T-helper 9 cell (primary cell): Measurements from ENCODE around the gene MTMR10.

Experiments
- DNase-seq: peaks from one replicate; pipeline ENCODE4 v3.0.0-alpha.2; 2020

Gene MTMR10

DNA sequence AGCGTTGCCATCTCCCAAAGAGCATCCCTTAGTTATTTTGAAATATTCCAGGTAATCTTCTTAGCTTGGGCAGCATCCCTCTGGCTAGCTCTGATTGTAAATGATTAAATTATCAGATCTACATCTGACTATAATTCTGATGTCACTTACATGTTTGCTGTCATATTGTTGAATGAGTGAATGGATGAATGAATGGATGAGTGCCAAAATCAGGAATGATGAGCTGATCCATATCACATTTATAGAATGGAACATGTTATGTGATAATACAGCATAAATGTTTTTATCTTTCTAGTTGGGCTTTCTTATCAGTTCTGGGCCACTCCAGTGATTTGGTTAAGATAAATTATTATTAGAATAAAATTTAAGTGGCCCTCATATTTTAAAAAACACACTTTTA lies 73.8 kb downstream of the MTMR10 start:
- DNase-seq = no peak

DNA sequence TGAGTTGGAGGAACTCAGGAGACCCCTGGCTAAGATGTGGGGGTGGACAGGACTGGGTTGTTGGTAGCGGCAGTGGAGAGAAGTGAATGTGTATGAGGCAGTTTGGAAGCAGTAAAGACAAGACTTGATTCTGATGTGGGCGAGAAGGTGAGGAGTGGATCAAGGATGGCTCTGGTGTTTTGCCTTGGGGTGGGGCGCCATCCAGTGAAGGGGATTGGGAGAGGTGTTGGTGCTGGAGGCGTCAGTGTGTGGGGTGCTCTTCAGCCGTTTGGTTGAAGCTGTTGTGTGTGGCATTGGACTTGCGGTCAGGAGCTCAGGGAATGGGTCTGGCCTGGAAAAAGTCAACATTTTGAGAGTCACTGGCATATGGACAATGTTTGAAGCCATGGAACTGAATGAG lies 74.4 kb downstream of the MTMR10 start:
- no peak for DNase-seq

DNA sequence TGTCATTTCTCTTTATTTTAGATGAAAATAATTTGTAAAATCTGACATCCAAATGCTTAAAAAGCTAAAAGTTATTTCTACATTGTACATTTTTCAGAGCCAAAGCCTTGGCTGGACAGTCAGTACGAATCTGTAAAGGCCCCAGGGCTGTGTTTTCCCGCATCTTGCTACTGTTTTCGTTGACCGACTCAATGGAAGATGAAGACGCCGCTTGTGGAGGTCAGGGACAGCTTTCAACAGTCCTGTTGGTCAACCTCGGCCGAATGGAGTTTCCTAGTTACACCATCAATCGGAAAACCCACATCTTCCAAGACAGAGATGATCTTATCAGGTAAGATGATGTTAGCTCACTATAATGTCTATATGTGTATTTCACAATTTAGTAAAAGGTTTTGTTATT lies 77.7 kb downstream of the MTMR10 start:
- no peak for DNase-seq

DNA sequence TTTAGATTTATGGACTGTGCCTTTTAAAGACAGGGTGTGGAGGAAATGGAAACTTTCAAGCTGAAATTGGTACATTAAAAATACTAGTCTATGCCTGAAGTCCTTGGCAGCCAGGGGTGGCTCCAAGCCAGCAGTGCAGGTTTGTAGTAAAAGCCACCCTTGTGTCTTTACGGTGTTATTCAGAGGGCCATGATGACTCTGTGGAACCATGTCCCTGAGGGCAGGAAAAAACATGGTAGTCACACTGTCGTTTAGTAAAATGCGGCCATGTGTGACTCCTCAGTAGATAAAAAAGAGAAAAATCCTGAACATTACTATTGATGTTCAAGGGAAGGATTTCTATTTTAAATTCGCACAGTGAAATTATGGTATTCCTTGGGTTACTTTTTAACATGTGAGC lies 85.1 kb downstream of the MTMR10 start:
- no peak for DNase-seq

DNA sequence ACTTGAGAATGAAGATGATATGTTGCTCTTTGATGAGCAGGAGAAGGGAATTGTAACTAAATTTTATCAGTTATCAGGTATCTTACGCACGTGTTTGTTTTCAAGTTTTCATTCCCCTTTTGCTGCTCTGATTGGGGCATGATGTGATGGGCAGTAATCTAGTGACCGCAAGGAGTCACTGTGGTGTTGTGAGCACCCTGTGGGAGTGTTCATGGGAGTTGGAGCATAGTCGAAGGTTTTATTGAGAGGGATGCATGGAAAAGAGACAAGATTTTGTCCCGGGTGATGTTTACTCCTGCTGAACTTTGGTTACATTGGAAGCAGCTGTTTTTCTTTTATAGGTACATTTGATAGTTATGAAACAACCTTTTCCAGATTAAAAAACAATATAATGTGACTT lies 85.6 kb downstream of the MTMR10 start:
- DNase-seq = no peak

DNA sequence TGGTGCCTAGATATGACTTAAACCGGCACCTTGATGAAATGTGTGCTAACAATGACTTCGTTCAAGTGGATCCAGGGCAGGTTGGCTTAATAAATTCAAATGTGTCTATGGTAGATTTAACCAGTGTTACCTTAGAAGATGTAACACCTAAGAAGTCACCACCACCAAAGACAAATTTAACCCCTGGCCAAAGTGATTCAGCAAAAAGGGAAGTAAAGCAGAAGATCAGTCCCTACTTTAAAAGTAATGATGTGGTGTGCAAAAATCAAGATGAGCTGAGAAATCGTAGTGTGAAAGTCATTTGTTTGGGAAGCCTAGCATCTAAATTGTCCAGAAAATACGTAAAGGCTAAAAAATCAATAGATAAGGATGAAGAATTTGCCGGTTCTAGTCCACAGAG lies 86.6 kb downstream of the MTMR10 start:
- no peak for DNase-seq

DNA sequence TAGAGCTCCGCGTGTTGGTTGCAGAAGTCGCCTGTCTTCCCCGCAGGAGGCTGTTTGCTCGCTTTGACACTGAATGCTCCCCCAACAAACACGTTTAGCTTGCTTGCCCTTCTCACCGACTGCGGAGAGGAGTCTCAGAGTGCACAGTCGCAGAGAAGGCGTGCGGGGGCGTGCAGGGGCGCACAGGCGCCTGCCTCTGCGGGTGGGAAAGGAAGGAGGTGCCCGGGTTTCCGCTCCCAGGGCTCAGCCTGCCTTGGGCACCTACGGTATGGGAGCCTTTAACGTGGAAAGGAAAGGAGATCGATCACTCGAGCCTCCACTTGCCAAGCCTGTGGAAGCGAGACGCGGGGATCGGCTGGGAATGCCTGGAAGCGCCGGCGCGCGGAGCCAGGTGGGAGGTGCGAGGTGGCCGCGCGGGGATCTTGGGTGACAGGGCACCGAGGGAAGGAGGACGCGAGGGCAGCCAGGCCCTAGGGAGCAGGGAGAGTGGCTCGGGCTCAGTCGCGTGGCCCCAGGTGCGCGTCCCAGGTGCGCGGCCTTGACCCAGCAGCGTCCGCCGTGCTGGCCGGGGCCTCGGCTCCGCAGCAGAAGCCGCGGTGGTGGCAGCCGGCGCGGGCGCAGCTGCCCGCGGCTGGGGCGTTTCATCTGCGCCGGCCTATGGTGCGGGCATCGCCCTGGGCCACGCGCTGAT lies 87.8 kb downstream of the MTMR10 start, which contains the start of gene FAN1:
Gene FAN1 (plus strand): TSS at position 419 of the 691 bp plus-strand sequence. CDS start 749 bp downstream, outside the sequence.
- DNase-seq = peak; percentile 65

DNA sequence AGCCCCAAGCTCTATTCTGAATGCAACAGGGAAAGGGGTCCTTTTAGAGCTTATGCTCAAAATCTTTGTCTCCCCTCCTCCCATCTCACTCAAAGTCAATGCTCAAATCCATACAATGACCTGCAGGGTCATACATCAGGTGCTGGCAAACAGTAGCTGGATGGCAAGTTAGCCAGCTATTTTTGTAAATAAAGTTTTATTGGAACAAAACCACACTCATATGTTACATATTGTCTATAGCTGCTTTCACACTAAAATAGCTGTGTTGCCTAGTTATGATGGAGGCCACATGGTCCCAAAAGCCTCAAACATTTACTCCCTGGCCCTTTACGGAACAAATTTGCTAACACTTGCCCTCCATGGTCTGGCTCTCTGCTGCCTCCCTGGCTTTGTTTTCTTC lies 89.5 kb downstream of the MTMR10 start:
- no peak for DNase-seq

DNA sequence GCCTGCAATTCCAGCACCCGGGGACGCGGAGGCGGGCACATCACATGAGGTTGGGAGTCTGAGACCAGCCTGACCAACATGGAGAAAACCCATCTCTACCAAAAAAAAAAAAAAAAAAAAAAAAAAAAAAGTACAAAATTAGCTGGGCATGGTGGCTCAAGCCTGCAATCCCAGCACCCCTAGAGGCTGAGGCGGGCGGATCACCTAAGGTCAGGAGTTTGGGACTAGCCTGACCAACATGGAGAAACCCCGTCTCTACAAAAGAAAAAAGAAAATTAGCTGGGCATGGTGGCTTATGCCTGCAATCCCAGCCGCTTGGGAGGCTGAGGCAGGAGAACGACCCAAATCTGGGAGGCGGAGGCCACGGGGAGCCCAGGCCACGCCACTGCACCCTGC lies 95.2 kb downstream of the MTMR10 start:
- DNase-seq = no peak

DNA sequence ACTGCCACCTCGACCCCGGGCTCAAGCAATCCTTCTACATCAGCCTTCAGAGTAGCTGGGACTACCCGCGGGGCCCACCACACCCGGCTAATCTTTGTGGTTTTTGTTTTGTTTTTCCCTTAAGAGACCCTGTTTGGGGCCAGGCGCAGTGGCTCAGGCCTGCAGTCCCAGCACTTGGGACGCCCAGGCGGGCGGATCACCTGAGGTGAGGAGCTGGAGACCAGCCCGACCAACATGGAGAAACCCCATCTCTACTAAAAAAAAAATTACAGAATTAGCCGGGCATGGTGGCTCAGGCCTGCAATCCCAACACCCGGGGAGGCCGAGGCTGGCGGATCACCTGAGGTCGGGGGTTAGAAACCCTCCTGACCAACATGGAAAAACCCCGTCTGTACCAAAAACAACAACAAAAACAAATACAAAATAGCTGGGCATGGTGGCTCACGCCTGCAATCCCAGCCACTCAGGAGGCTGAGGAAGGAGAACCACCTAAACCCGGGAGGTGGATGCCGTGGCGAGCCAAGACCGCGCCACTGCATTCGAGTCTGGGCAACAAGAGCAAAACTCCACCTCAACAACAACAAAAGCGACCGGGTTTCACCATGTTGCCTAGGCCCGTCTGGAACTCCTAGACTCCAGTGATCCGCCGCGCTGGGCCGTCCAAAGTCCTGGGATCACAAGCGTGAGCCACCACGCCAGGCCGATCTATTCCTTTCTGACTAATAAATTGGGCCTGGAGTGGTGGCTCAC lies 95.8 kb downstream of the MTMR10 start:
- DNase-seq = no peak

DNA sequence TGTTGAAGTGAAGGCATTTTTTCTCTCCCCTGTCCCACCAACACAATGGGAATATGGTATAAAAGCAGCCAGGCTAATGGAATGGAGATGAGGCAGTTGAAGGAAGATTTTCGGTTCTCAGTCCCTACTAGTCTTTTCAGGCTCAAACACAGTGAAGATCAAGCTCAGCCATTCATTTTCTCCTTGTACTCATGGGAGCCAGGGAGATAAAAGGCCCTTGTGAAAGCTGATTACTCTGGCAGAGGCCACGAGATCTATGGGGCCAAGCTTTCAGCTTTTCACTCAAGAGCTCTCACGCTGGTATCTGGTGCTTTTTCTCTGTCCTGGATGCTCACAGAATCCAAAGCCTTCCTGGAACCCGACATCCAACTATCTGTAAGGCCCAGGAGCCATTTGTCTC lies 102.2 kb downstream of the MTMR10 start:
- no peak for DNase-seq
